Panc1 (cell line): ENCODE measurements around the gene PLCB4.

Experiments used
- CTCF ChIP-seq: fragments of 450-650 bp; IDR thresholded peaks from 2 replicates; pipeline ENCODE4 v1.5.1; 2017; ENCODE audit warnings: mild to moderate bottlenecking
- POLR2AphosphoS5 ChIP-seq: IDR thresholded peaks from 2 replicates; pipeline ENCODE4 v1.6.1; 2012; ENCODE audit warnings: mild to moderate bottlenecking, low read depth, low read length, moderate library complexity
- SIN3A ChIP-seq: IDR thresholded peaks from 2 replicates; pipeline ENCODE4 v1.6.1; 2012; ENCODE audit warnings: low read depth, mild to moderate bottlenecking, low read length, moderate library complexity, borderline replicate concordance; ENCODE audit not compliant: insufficient read depth

DNA sequence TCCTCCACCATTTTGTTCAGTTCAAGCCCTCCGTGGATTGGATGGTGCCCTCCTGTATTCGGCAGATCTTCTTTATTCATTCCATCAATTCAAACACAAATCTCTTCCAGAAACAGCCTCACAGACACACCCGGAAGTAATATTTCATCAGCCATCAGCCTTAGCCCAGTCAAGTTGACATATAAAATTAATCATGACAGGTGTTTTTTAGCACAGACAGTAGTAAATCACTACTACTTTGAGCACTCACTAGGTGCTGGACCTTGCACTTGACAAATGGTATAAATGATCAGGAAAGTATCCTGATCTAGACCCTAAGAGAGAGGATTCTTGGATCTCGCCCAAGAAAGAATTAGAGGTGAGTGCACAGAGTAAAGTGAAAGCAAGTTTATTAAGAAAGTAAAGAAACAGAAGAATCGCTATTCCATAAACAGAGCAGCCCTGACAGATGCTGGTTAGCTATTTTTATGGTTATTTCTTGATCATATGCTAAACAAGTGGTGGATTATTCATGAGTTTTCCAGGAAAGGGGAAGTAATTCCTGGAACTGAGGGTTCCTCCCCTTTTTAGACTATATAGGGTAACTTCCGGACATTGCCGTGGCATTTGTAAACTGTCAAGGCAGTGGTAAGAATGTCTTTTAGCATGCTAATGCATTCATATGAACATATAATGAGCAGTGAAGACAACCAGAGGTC is 250.9 kb downstream of the PLCB4 start:
- TF ChIP-seq POLR2AphosphoS5 (no peak), CTCF (no peak), SIN3A (no peak)
